ENCODE results near the gene NDE1.

Gene NDE1

DNA sequence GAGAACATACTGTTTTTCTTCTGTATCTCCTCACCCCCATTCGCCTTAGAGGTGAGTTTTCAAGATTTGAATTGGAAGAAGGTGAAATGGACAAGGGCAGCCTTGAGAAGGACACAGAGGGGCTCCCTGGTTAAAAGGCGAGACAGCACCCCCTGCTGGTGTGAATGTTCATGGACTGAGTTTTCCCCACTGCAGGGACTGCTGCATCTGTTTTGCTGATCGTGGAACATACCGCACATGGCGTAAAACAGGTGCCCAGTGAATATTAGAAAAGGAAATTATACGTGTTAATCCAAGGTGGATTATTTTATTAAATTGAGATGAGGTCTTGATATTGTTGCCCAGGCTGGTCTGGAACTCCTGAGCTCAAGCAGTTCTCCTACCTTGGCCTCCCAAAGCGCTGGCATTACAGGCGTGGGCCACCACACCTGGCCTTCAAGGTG lies 54.5 kb downstream of the NDE1 start:
- Histone ChIP-seq H3K4me2 (ENCODE audit: low read depth, low read length, poor library complexity, severe bottlenecking) (no peak overlapping the region), H3K36me3 (ENCODE audit: low read length) (0 out of 2 replicates have a peak, but pooled peaks cover 3% of the 10 kb centered on the region), H3K4me3 (ENCODE audit: insufficient read depth, low read length, poor library complexity, severe bottlenecking) (no peak overlapping the region), H3K9me2 (replicated peaks; ENCODE audit: insufficient read depth, low read length) (no peaks in the 10 kb centered on the region), H3K9me3 (ENCODE audit: insufficient read depth, low read length) (no peaks in the 10 kb centered on the region), H2AFZ (ENCODE audit: low read depth, low read length, severe bottlenecking) (no peak overlapping the region), H3K9ac (ENCODE audit: low read length) (no peak overlapping the region), H3K27me3 (ENCODE audit: low read length) (no peaks in the 10 kb centered on the region), H3F3A (ENCODE audit: insufficient read depth) (peaks cover 12% of the 10 kb centered on the region), H3K79me2 (ENCODE audit: insufficient read depth, low read length) (no peaks in the 10 kb centered on the region), H4K20me1 (ENCODE audit: low read depth, low read length) (no peaks in the 10 kb centered on the region), H3K27ac (ENCODE audit: low read depth, low read length) (no peak overlapping the region)
- TF ChIP-seq, protein P1, sequence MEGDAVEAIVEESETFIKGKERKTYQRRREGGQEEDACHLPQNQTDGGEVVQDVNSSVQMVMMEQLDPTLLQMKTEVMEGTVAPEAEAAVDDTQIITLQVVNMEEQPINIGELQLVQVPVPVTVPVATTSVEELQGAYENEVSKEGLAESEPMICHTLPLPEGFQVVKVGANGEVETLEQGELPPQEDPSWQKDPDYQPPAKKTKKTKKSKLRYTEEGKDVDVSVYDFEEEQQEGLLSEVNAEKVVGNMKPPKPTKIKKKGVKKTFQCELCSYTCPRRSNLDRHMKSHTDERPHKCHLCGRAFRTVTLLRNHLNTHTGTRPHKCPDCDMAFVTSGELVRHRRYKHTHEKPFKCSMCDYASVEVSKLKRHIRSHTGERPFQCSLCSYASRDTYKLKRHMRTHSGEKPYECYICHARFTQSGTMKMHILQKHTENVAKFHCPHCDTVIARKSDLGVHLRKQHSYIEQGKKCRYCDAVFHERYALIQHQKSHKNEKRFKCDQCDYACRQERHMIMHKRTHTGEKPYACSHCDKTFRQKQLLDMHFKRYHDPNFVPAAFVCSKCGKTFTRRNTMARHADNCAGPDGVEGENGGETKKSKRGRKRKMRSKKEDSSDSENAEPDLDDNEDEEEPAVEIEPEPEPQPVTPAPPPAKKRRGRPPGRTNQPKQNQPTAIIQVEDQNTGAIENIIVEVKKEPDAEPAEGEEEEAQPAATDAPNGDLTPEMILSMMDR (IDR thresholded peaks at IDR 0.05; ENCODE audit: insufficient read depth, low read length, poor library complexity, severe bottlenecking), result peak; percentile 68
- TF ChIP-seq EZH2phosphoT487 (conservative IDR thresholded peaks at IDR 0.05; ENCODE audit: low read length), result no peak

DNA sequence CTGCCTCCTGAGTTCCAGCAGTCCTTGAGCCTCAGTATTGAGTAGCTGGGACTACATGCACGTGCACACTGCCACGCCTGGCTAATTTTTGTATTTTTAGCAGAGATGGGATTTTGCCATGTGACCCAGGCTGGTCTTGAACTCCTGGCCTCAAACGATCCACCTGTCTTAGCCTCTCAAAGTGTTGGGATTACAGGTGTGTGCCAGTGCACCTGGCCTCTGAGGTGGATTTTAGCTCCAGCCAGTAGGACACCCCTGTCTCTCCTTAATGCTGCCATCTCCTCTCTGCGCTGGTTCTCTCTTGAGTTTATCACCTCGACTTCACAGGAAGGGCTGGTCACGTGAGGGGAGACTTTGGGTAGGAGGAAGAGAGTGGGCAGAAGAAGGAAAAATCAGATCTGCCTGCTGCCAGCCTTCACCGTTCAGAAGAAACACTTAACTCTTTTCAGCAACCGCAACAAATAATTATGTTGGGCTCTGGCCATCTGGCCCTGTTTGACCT lies 55.1 kb downstream of the NDE1 start:
- 0 out of 2 replicates have a peak, but pooled peaks cover 3% of the 10 kb centered on the region for H3K36me3 ChIP-seq (ENCODE audit: low read length)

DNA sequence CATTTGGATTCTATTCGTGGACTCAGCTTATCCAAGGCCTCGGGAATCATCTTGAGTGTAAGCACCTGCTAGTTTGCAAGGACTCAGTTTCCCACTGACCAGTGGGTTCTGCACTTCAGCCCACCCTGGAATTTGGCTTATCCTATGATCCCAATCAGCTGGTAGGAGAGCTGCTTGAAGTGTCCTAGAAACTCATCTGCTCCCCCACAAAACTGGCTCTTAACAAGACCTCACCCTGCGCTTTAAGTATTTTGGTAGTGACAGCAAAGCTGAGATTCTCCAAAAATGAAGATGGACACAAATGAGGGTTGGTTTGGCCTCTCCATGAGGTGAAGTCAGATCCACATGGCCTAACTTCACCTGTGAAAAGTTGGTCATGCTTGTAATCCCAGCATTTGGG lies 57.3 kb downstream of the NDE1 start:
- H2AFZ ChIP-seq (ENCODE audit: low read depth, low read length, severe bottlenecking), result no peak overlapping the region
- H3K4me3 ChIP-seq (ENCODE audit: insufficient read depth, low read length, poor library complexity, severe bottlenecking), result no peak overlapping the region
- no peaks in the 10 kb centered on the region for H3K9me3 ChIP-seq (ENCODE audit: insufficient read depth, low read length)
- peaks cover 6% of the 10 kb centered on the region; the same call in 1 of the 2 replicates for H3F3A ChIP-seq (ENCODE audit: insufficient read depth)
- no peaks in the 10 kb centered on the region for H4K20me1 ChIP-seq (ENCODE audit: low read depth, low read length)
- no peaks in the 10 kb centered on the region for H3K36me3 ChIP-seq (ENCODE audit: low read length)
- no peaks in the 10 kb centered on the region for H3K27me3 ChIP-seq (ENCODE audit: low read length)
- TF ChIP-seq, protein P1 (IDR thresholded peaks at IDR 0.05; ENCODE audit: insufficient read depth, low read length, poor library complexity, severe bottlenecking), result no peak
- TF ChIP-seq EZH2phosphoT487 (conservative IDR thresholded peaks at IDR 0.05; ENCODE audit: low read length), result no peak
- H3K79me2 ChIP-seq (ENCODE audit: insufficient read depth, low read length), result no peaks in the 10 kb centered on the region
- no peaks in the 10 kb centered on the region for H3K9me2 ChIP-seq (replicated peaks; ENCODE audit: insufficient read depth, low read length)
- no peak overlapping the region for H3K27ac ChIP-seq (ENCODE audit: low read depth, low read length)
- no peak overlapping the region for H3K9ac ChIP-seq (ENCODE audit: low read length)
- H3K4me2 ChIP-seq (ENCODE audit: low read depth, low read length, poor library complexity, severe bottlenecking), result no peak overlapping the region

More for the DNA sequence above, 55.1 kb downstream of the NDE1 start:
- Histone ChIP-seq H3K4me2 (ENCODE audit: low read depth, low read length, poor library complexity, severe bottlenecking) (no peak overlapping the region), H4K20me1 (ENCODE audit: low read depth, low read length) (no peaks in the 10 kb centered on the region), H3K79me2 (ENCODE audit: insufficient read depth, low read length) (no peaks in the 10 kb centered on the region), H3K4me3 (ENCODE audit: insufficient read depth, low read length, poor library complexity, severe bottlenecking) (no peak overlapping the region), H3K9me2 (replicated peaks; ENCODE audit: insufficient read depth, low read length) (no peaks in the 10 kb centered on the region), H3K9ac (ENCODE audit: low read length) (no peak overlapping the region), H2AFZ (ENCODE audit: low read depth, low read length, severe bottlenecking) (no peak overlapping the region), H3F3A (ENCODE audit: insufficient read depth) (peaks cover 12% of the 10 kb centered on the region), H3K9me3 (ENCODE audit: insufficient read depth, low read length) (no peaks in the 10 kb centered on the region), H3K27me3 (ENCODE audit: low read length) (no peaks in the 10 kb centered on the region), H3K27ac (ENCODE audit: low read depth, low read length) (no peak overlapping the region)
- TF ChIP-seq, protein P1 (IDR thresholded peaks at IDR 0.05; ENCODE audit: insufficient read depth, low read length, poor library complexity, severe bottlenecking), result no peak
